ENCODE measurements around the gene RGS19. TPM values are rescaled to one million over a fixed set of nuclear protein-coding genes. Genes with fewer than 3 reads are reported as not detected.
A peak's percentile ranks its signal among the peaks of the same experiment; 100 is the strongest.

RGS19 gene
- polyA plus RNA-seq, 1 of the 3 experiments (the other 2 are of a cell fraction), result 20.5 TPM

DNA sequence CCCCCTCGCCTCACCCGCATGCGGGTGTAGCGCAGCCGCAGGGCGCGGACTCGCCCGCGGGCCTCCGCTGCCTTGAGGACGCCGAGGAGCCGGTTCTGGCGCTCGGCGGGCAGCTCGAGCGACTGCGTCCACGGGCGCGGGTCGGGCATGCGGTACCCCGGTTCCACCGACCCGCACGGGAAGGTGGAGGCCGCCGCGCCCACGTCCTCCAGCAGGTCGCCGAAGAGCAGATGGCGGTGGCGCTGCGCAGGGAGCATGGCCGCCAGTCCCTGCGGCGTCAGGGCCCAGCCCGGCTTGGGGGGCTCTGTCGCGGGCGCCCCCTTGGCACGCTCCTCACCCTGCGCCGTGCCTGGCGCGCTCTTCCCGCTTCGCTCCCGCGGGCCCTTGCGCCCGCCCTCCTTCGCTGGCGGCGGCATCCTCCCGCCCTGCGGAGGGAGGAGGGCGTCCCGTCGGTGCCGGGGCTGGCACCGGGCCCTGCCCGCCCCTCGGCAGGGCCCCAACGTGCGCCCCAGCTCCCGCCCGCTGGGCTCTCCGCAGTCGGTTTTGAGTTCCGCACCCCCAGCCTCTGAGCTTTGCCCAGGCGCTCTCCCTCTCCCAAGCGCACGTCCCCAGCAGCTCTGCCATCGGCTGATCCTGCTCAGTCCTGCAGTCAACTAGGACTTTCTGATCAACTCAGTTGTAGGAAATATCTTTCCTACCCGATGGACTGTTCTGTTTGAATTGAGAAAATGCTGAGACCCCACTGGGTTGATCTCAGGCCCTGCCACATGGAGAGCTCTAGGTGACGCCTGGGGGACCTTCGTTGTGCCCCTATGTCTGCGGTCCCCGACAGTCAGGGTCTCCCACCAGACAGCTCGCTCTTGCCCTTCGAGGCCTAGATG is 4.7 kb upstream of the RGS19 start, which contains the start of gene LKAAEAR1 (continued):
- TF ChIP-seq, protein P1, sequence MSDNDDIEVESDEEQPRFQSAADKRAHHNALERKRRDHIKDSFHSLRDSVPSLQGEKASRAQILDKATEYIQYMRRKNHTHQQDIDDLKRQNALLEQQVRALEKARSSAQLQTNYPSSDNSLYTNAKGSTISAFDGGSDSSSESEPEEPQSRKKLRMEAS (IDR thresholded peaks at IDR 0.05; ENCODE audit: low read depth), result no peak
- no peak for TF ChIP-seq GATA2 (CRISPR knock-in tag; IDR thresholded peaks at IDR 0.05)
- no peak for TF ChIP-seq TCF12 (IDR thresholded peaks at IDR 0.05)
- no peak for TF ChIP-seq ELF1 (IDR thresholded peaks at IDR 0.05)
- TF ChIP-seq CHD2 (IDR thresholded peaks at IDR 0.05; ENCODE audit: low read length, partially characterized antibody), result no peak
- no peak for TF ChIP-seq SIN3A (IDR thresholded peaks at IDR 0.05; ENCODE audit: borderline replicate concordance, low read depth, low read length)
- TF ChIP-seq FOXJ3 (CRISPR knock-in tag; IDR thresholded peaks at IDR 0.05), result no peak

- Histone ChIP-seq H3K4me3 (ENCODE audit: low read depth in 2 of 2, low read length in 1 of 2) (peak overlapping the region; percentile 47 to 53), H3K9ac (no peak overlapping the region), H3K27me3 (ENCODE audit: insufficient read depth) (no peaks in the 10 kb centered on the region; the same call in 1 of the 2 replicates), H3K9me3 (no peaks in the 10 kb centered on the region), H3K79me2 (ENCODE audit: insufficient read depth) (no peaks in the 10 kb centered on the region), H3K9me2 (no peaks in the 10 kb centered on the region), H3K4me2 (peak overlapping the region; percentile 85), H2AFZ (ENCODE audit: low read depth) (no peak overlapping the region), H3K4me1 (ENCODE audit: control insufficient read depth in 1 of 2, insufficient read depth in 2 of 2, low read depth in 1 of 2, low read length in 1 of 2) (peaks cover 8 to 33% of the 10 kb centered on the region in 2 experiments; a peak in 3 of 4 replicates), H3F3A (replicated peaks; ENCODE audit: insufficient read depth) (peaks cover 14% of the 10 kb centered on the region), H3K36me3 (replicated peaks in 1 of 2; ENCODE audit: control insufficient read depth in 1 of 2, insufficient read depth in 2 of 2, low read length in 1 of 2) (no peaks in the 10 kb centered on the region), H3K27ac (ENCODE audit: low read depth in 2 of 2, low read length in 1 of 2) (no peak overlapping the region), H4K20me1 (ENCODE audit: insufficient read depth) (no peaks in the 10 kb centered on the region)
- POLR2A ChIA-PET, result interaction anchor here (1.0 to 1.2 kb wide), 2 partner anchors 37 to 173 kb away, joined by 4 to 6 read pairs; partner anchors contain the start of gene PCMTD2
- TF ChIP-seq CTCF (IDR thresholded peaks at IDR 0.05) (peak; percentile 54), YY1 (IDR thresholded peaks at IDR 0.05; ENCODE audit: low read depth) (no peak), SMC3 (IDR thresholded peaks at IDR 0.05; ENCODE audit: low read depth, low read length) (peak; percentile 70), IRF3 (IDR thresholded peaks at IDR 0.05; ENCODE audit: low read depth, low read length) (no peak), RCOR1 (IDR thresholded peaks at IDR 0.05; ENCODE audit: low read length) (no peak; the same call in 1 of the 2 replicates), RAD21 (IDR thresholded peaks at IDR 0.05; ENCODE audit: low read length) (peak; percentile 73), MXI1 (IDR thresholded peaks at IDR 0.05; ENCODE audit: low read depth, low read length) (peak; percentile 33; the same call in 1 of the 2 replicates)
- peak; percentile 94 for DNase-seq
- CTCF ChIA-PET, result interaction anchor here (0.6 to 12.9 kb wide), 22 partner anchors 9 to 614 kb away, joined by 3 to 252 read pairs (median 4); partner anchors contain the start of genes NPBWR2, PCMTD2 and TCEA2
- 3% methylated on average over 10 of the region's 52 CpGs for WGBS (ENCODE audit: low lambda C conversion rate)
Measured at GRCh38 chr20:64083378-64083803, 4.1 kb upstream of the RGS19 start.

Measured in SK-N-SH (cell line).